Measurements from ENCODE around the gene CSTPP1.

DNA sequence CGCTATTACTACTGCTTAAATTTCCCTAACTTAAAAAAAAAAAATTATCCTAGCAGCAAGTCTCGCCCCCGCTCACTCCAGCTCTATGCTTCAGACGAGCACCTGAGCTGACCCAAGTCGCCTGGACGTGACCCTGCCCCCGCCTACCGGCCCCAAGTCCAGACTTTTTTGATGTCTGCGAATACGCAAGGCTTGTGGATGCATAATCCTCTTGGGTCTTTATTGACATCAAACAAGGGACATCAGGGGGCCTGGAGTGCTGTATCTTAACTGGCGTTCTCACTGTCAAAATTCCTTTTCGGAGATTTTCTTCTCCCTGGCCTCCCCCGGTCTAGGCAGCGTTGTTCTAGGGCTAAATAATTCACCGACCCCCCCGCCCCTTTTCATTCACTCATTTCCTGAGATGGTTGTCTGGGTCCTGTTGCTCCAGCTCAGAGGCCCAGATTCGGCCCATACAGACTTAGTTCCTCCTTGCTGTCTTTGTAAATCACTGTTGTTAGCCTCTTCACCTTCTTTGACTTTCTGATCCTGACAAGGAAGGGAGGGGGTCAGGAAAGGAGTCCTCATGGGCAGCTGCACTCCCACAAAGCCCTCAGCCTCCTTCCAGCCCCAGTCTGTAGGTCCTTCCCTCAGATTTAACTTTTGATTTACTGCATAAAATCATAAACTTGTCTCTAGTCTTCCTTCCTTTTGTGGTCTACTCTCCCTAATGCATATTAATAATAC, 17.6 kb upstream of the CSTPP1 start:
- TF ChIP-seq POLR2A (IDR thresholded peaks at IDR 0.05) (no peak), EP300 (IDR thresholded peaks at IDR 0.05) (no peak)
- TF ChIP-seq, protein P1, sequence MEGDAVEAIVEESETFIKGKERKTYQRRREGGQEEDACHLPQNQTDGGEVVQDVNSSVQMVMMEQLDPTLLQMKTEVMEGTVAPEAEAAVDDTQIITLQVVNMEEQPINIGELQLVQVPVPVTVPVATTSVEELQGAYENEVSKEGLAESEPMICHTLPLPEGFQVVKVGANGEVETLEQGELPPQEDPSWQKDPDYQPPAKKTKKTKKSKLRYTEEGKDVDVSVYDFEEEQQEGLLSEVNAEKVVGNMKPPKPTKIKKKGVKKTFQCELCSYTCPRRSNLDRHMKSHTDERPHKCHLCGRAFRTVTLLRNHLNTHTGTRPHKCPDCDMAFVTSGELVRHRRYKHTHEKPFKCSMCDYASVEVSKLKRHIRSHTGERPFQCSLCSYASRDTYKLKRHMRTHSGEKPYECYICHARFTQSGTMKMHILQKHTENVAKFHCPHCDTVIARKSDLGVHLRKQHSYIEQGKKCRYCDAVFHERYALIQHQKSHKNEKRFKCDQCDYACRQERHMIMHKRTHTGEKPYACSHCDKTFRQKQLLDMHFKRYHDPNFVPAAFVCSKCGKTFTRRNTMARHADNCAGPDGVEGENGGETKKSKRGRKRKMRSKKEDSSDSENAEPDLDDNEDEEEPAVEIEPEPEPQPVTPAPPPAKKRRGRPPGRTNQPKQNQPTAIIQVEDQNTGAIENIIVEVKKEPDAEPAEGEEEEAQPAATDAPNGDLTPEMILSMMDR (IDR thresholded peaks at IDR 0.05), result no peak

Data from tibial nerve (tissue), 4 donors.